ENCODE data around the gene CDHR5. TPM values are rescaled to one million over a fixed set of nuclear protein-coding genes. Genes with fewer than 3 reads are reported as not detected.

CDHR5 gene
- total RNA-seq, 1 experiment from 2014 or later, result not detected

DNA sequence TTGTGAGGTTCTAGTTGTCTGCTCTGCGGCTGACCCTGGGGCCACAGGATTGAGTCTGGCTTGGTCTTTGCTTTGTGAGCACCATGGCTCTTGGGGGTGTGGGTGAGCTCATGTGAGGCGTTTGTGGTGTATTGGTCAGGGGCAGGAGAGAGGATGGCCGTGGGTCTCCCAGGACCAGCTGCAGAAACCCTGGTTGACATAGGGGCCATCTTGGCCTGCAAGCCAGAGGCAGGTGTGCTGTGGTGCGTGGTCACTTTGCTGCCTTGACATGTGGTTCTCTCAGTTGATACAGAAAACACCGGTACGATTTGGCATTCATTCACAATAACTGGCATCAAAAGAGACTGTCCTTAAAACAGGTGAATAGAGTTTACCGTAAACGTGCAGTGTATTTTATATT, 37.2 kb downstream of the CDHR5 start:
- Histone ChIP-seq H3K27ac (no peak overlapping the region), H3K36me3 (peaks cover 27% of the 10 kb centered on the region), H3K27me3 (replicated peaks) (no peaks in the 10 kb centered on the region), H3K4me3 (no peak overlapping the region), H3K4me1 (replicated peaks) (no peaks in the 10 kb centered on the region), H3K9me3 (replicated peaks) (no peaks in the 10 kb centered on the region)
- DNase-seq (ENCODE audit: low read depth in 1 of 2, low spot score in 2 of 2), result no peak

DNA sequence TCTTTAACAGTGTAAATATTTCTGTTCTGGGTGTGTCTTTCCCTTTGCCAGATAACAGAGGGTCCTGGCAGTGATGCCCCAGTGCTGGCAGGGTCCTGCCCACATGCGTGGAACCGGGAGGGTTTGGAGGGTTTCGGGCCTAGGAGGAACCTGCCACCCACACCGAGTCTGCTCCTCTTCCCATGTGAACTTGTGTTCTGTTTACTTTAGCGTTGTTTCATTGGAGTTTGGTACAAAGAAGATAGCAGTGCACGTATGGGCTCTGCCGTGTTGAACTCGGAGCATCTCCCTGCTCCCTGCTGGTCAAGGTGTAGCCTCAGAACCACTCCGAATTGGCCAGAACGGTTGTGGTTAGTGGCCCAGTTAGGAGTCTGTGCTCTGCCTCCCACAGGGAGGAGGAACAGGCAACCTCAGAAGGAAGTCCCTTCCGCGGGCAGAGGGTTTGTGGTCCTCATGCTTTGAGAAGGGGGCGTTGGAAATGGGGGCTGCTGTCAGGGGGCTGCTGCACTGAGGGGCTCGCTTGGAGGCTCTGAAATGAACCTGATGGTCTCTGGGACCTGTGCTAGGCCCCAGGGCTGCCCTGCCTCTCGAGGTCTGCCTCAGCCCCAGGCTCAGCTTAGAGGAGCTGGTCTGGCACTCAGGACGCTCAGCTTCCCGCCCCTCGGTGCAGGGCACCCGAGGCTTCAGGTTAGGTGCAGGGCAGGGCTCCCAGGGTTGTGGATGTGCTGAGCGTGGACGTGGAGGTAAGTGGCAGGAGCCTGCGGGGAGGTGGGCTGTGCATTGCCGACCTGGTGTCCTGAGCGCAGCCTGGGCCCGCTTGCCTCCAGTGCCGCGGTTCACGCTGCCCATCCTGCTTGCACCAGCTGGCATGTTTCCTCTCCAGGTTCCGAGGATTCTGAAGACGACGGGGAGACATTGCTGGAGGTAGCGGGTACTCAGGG, 38.1 kb downstream of the CDHR5 start:
- H3K36me3 ChIP-seq, result peaks cover 24% of the 10 kb centered on the region
- H3K27ac ChIP-seq, result no peak overlapping the region
- no peaks in the 10 kb centered on the region for H3K9me3 ChIP-seq (replicated peaks)
- no peaks in the 10 kb centered on the region for H3K27me3 ChIP-seq (replicated peaks)
- no peak for DNase-seq (ENCODE audit: low read depth in 1 of 2, low spot score in 2 of 2)
- no peak overlapping the region for H3K4me3 ChIP-seq
- no peaks in the 10 kb centered on the region for H3K4me1 ChIP-seq (replicated peaks)

DNA sequence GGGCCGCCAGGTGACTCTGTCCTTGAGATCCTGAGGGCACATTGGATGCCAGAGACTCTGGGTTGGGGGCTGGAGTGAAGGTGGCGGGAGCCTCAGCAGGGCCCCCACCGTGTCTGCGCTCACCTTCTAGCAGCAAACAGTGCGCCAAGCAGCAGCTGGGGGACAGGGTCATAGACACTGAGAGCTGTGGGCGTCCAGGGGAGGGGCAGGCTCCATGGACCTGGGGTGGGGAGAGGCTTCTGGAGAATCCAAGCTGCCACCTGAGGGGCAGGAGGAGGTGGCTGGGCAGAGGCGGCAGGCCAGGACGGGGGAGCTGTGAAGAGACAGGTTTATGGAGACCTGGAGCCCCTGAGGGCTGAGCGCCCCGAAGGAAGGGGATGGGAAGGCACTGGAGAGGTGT, 40.5 kb downstream of the CDHR5 start:
- Histone ChIP-seq H3K9me3 (replicated peaks) (no peaks in the 10 kb centered on the region), H3K27ac (no peak overlapping the region), H3K4me3 (no peak overlapping the region), H3K36me3 (peaks cover 24% of the 10 kb centered on the region), H3K27me3 (replicated peaks) (no peaks in the 10 kb centered on the region), H3K4me1 (replicated peaks) (no peaks in the 10 kb centered on the region)
- no peak for DNase-seq (ENCODE audit: low read depth in 1 of 2, low spot score in 2 of 2)

- H3K9me3 ChIP-seq (replicated peaks), result no peaks in the 10 kb centered on the region
- H3K27me3 ChIP-seq (replicated peaks), result no peaks in the 10 kb centered on the region
- H3K27ac ChIP-seq, result no peak overlapping the region
- no peak for DNase-seq (ENCODE audit: low read depth in 1 of 2, low spot score in 2 of 2)
- H3K4me3 ChIP-seq, result no peak overlapping the region
- peaks cover 7% of the 10 kb centered on the region; the same call in 1 of the 2 replicates for H3K4me1 ChIP-seq (replicated peaks)
- peaks cover 8% of the 10 kb centered on the region for H3K36me3 ChIP-seq
Measured at GRCh38 chr11:581752-582151, 43.0 kb downstream of the CDHR5 start.

- H3K4me1 ChIP-seq (replicated peaks), result peaks cover 7% of the 10 kb centered on the region; the same call in 1 of the 2 replicates
- DNase-seq (ENCODE audit: low read depth in 1 of 2, low spot score in 2 of 2), result no peak
- no peak overlapping the region for H3K4me3 ChIP-seq
- no peaks in the 10 kb centered on the region for H3K9me3 ChIP-seq (replicated peaks)
- H3K27me3 ChIP-seq (replicated peaks), result no peaks in the 10 kb centered on the region
- no peak overlapping the region for H3K27ac ChIP-seq
- peaks cover 8% of the 10 kb centered on the region for H3K36me3 ChIP-seq
Measured at GRCh38 chr11:581342-581741, 43.4 kb downstream of the CDHR5 start.

- Histone ChIP-seq H3K27ac (no peak overlapping the region), H3K4me1 (replicated peaks) (peaks cover 12% of the 10 kb centered on the region), H3K27me3 (replicated peaks) (peaks cover 5% of the 10 kb centered on the region; the same call in 1 of the 2 replicates), H3K36me3 (peaks cover 8% of the 10 kb centered on the region), H3K4me3 (no peak overlapping the region), H3K9me3 (replicated peaks) (no peaks in the 10 kb centered on the region)
- DNase-seq (ENCODE audit: low read depth in 1 of 2, low spot score in 2 of 2), result no peak
Measured at GRCh38 chr11:579830-580601, 44.7 kb downstream of the CDHR5 start.

DNA sequence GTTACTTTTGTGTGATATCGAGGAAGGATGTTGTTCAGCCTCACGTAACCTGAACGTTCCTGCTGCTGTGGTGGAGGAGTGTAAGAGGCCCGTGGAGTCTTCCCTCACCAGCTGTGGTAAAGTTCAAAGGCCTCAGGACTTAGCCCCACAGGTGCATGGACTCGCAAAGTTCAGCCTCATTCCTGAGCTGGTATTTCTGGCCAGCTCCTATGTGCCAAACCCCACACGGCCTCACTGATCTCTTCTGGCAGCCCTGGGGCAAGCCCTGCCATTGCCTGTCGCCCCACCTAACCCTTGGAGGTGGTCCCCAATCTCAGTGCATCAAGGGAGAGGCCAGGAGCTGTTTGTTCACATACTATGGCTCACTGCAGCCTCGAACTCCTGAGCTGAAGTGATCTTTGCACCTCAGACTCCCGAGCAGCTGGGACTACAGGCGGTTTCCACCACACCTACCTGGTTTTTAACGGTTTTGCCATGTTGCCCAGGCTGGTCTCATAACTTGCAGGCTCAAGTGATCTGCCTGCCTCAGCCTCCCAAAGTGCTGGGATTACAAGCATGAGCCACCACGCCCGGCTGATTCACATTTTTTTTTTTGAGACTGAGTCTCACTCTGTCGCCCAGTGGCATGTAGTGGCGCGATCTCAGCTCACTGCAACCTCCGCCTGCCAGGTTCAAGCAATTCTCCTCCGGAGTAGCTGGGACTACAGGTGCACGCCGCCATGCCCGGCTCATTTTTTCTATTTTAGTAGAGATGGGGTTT, 46.3 kb downstream of the CDHR5 start:
- no peak overlapping the region for H3K4me3 ChIP-seq
- no peaks in the 10 kb centered on the region for H3K9me3 ChIP-seq (replicated peaks)
- peaks cover 7% of the 10 kb centered on the region; the same call in 1 of the 2 replicates for H3K27me3 ChIP-seq (replicated peaks)
- no peak for DNase-seq (ENCODE audit: low read depth in 1 of 2, low spot score in 2 of 2)
- peaks cover 7% of the 10 kb centered on the region for H3K36me3 ChIP-seq
- H3K27ac ChIP-seq, result no peak overlapping the region
- peaks cover 13% of the 10 kb centered on the region for H3K4me1 ChIP-seq (replicated peaks)

DNA sequence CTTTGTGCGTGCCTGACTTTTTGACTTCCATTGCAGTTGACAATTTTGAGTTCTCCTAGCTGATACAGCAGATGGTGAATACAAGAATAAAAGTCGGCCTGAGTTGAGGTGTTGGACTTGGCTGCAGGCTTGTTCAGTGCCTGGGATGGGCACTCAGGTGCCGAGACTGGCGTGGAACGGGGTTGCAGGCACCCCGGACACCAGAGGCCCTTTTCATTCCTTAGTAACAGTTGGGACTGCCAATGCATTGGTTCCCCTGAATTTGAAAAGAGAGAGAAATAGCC, 47.2 kb downstream of the CDHR5 start:
- DNase-seq (ENCODE audit: low read depth in 1 of 2, low spot score in 2 of 2), result no peak
- no peak overlapping the region for H3K27ac ChIP-seq
- peaks cover 13% of the 10 kb centered on the region for H3K4me1 ChIP-seq (replicated peaks)
- H3K36me3 ChIP-seq, result no peaks in the 10 kb centered on the region; the same call in 1 of the 2 replicates
- peaks cover 7% of the 10 kb centered on the region; the same call in 1 of the 2 replicates for H3K27me3 ChIP-seq (replicated peaks)
- H3K4me3 ChIP-seq, result peak overlapping the region; percentile 78
- no peaks in the 10 kb centered on the region for H3K9me3 ChIP-seq (replicated peaks)

DNA sequence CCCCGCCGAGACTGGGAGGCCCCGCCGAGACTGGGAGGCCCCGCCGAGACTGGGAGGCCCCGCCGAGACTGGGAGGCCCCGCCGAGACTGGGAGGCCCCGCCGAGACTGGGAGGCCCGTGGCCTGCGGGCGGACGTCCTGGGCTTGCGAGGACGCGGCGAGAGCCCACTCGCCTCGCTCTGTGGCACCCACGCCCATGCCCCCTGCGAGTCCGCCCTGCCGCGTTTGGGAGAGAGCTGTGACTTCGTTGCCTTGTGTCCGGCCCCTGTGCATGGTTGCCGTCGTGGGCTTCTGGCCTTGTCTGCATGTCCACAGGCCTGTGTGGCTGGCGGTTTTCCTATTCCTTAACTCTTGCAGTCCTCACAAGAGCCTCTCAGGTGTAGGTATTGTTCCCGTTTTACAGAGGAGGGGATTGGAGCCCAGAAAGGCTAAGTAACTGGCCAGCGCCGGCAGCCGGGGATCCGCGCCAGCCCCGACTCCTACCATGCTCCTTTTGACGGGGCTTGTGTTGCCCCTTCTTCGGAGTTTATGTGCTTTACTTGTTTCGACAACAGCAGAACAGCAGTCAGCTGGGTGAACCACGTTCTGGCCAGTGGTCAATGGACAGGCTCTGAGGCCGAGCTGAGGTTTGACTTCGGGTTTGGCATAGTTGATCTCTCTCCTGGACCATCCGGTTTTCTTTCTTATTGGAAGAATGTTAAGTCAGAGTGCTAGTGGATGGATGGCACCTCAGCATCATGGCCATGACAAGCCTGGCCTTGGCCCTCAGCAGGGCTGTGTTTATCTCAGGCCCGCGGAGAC, 47.7 kb downstream of the CDHR5 start:
- Histone ChIP-seq H3K4me1 (replicated peaks) (peaks cover 13% of the 10 kb centered on the region), H3K9me3 (replicated peaks) (no peaks in the 10 kb centered on the region), H3K27me3 (replicated peaks) (peaks cover 7% of the 10 kb centered on the region; the same call in 1 of the 2 replicates), H3K36me3 (no peaks in the 10 kb centered on the region), H3K27ac (no peak overlapping the region), H3K4me3 (peak overlapping the region; percentile 78)
- DNase-seq (ENCODE audit: low read depth in 1 of 2, low spot score in 2 of 2), result no peak

- Histone ChIP-seq H3K4me3 (peak within 1 kb of the TSS; percentile 78), H3K9me3 (replicated peaks) (no peaks in the 10 kb centered on the region), H3K27ac (peak within 1 kb of the TSS; percentile 99), H3K27me3 (replicated peaks) (peaks cover 7% of the 10 kb centered on the region; the same call in 1 of the 2 replicates), H3K4me1 (replicated peaks) (peaks cover 13% of the 10 kb centered on the region), H3K36me3 (no peaks in the 10 kb centered on the region)
- DNase-seq (ENCODE audit: low read depth in 1 of 2, low spot score in 2 of 2), result peak; percentile 88 to 93
Measured at GRCh38 chr11:575996-576768, 48.6 kb downstream of the CDHR5 start, which contains the start of gene PHRF1. Gene PHRF1, plus strand, starts transcription at chr11:576470. Its CDS starts 5,043 bp downstream, at chr11:581513.

DNA sequence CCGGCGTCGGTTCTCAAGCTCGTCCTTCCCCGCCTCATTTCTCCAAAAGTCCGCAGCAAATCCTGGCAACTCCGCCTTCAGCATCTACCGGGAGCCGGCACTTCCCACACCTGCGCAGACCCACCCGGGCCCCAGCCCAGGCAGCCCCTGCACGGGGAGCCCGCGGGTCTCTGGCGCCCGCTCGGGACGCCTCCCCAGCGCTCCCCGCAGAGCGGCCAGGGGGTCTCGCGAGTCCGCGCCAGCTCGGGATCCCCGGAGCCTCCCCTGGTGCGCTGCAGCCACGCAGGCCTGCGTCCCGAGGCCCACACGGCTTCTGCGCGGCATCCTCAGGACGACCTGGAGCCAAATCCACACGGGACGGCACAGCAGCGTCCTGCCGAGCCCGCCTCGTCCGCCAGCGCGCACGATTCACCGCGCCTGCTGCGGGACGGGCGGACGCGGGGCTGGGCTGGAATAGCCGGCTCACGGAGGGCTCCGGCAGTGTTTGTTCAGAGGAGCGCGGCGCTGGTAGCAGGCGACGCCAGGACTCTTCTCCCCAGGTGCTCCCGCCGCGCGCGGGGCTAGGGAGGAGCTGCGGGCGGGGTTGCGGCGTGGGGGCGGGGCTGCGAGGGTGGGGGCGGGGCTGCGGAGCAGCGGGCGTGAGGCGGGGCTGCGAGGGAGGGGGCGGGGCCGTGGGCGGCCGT, 49.3 kb downstream of the CDHR5 start:
- no peaks in the 10 kb centered on the region for H3K9me3 ChIP-seq (replicated peaks)
- no peaks in the 10 kb centered on the region for H3K36me3 ChIP-seq
- H3K27me3 ChIP-seq (replicated peaks), result peaks cover 7% of the 10 kb centered on the region; the same call in 1 of the 2 replicates
- peak in 1 of 2 experiments; percentile 42 for DNase-seq (ENCODE audit: low read depth in 1 of 2, low spot score in 2 of 2)
- H3K27ac ChIP-seq, result no peak overlapping the region
- peak overlapping the region; percentile 42 for H3K4me3 ChIP-seq
- H3K4me1 ChIP-seq (replicated peaks), result peaks cover 13% of the 10 kb centered on the region

All from SJSA1 (cell line).